Measurements from ENCODE around the gene COL19A1. TPM values are rescaled to one million over a fixed set of nuclear protein-coding genes. Genes with fewer than 3 reads are reported as not detected.

Gene COL19A1
- total and polyA plus RNA-seq, 2 experiments from 2014 or later = not detected

GRCh38 chr6:70072540-70073179, 206.3 kb downstream of the COL19A1 start (continued):
- TF ChIP-seq ZNF462 (CRISPR knock-in tag; IDR thresholded peaks at IDR 0.05) (no peak), POLR2AphosphoS5 (IDR thresholded peaks at IDR 0.05; ENCODE audit: low read depth) (no peak)

GRCh38 chr6:70073637-70074036, 207.3 kb downstream of the COL19A1 start:
- H3K27ac Mint-ChIP-seq = no peak overlapping the region
- Histone ChIP-seq H3K36me3 (ENCODE audit: insufficient read depth) (no peaks in the 10 kb centered on the region), H3F3A (replicated peaks; ENCODE audit: low read depth) (no peaks in the 10 kb centered on the region), H3K4me2 (no peak overlapping the region), H3K9me2 (ENCODE audit: insufficient read depth) (no peaks in the 10 kb centered on the region), H3K27me3 (ENCODE audit: insufficient read depth) (no peaks in the 10 kb centered on the region), H3K4me1 (ENCODE audit: insufficient read depth) (no peaks in the 10 kb centered on the region), H2AFZ (no peak overlapping the region), H3K4me3 (no peak overlapping the region), H4K20me1 (replicated peaks; ENCODE audit: insufficient read depth) (no peaks in the 10 kb centered on the region), H3K79me2 (replicated peaks; ENCODE audit: insufficient read depth) (no peaks in the 10 kb centered on the region), H3K27ac (ENCODE audit: low read depth) (no peak overlapping the region)
- TF ChIP-seq ETS1 (IDR thresholded peaks at IDR 0.05) (no peak), NANOG (IDR thresholded peaks at IDR 0.05; ENCODE audit: borderline replicate concordance) (no peak), REST (IDR thresholded peaks at IDR 0.05; ENCODE audit: unreplicated experiment) (no peak), EZH2phosphoT487 (IDR thresholded peaks at IDR 0.05; ENCODE audit: unreplicated experiment) (no peak), JUNB (IDR thresholded peaks at IDR 0.05; ENCODE audit: unreplicated experiment) (no peak), CTCF (conservative IDR thresholded peaks at IDR 0.05; ENCODE audit: low read depth in 2 of 2) (no peak), CREB1 (CRISPR knock-in tag; IDR thresholded peaks at IDR 0.05; ENCODE audit: low read depth) (no peak)
- no peaks in the 10 kb centered on the region for H3K27me3 Mint-ChIP-seq (ENCODE audit: insufficient read depth, low read depth, poor library complexity)
- H3K9me3 Mint-ChIP-seq = no peaks in the 10 kb centered on the region
- H3K4me3 Mint-ChIP-seq = no peak overlapping the region
- H3K4me1 Mint-ChIP-seq = peaks cover 4% of the 10 kb centered on the region; the same call in 2 of the 3 replicates
- DNase-seq (ENCODE audit: low spot score) (no peak), ATAC-seq (no peak)
- no peaks in the 10 kb centered on the region for H3K36me3 Mint-ChIP-seq (ENCODE audit: low read depth)

Data from GM23338 (cell line).